Mesenchymal stem cell (in vitro differentiated cells and primary cell): ENCODE data around the gene KRT24.

Experiments used
- DNase-seq: peaks from one replicate; pipeline ENCODE4 v3.0.0-alpha.2; 2013
- H2AFZ ChIP-seq: one replicate; pipeline ENCODE4 v1.6.1; 2013; ENCODE audit warnings: low read depth, mild to moderate bottlenecking, control low read depth, inconsistent platforms, low read length, moderate library complexity
- H2AK5ac ChIP-seq: 2 replicates; pipeline ENCODE4 v1.6.1; 2013; ENCODE audit warnings: low read length, moderate library complexity, mild to moderate bottlenecking, inconsistent platforms; ENCODE audit not compliant: severe bottlenecking
- H2BK120ac ChIP-seq: one replicate; pipeline ENCODE4 v1.6.1; 2013; ENCODE audit warnings: low read depth, mild to moderate bottlenecking, inconsistent platforms, low read length, moderate library complexity
- H2BK12ac ChIP-seq, 2 experiments: one replicate each; pipeline ENCODE4 v1.6.1; 2013; ENCODE audit warnings: inconsistent platforms in 2 of 2, low read length in 2 of 2, mild to moderate bottlenecking in 2 of 2, moderate library complexity in 2 of 2, control low read depth in 1 of 2
- H2BK15ac ChIP-seq: one replicate; pipeline ENCODE4 v1.6.1; 2013; ENCODE audit warnings: mild to moderate bottlenecking, low read depth, inconsistent platforms; ENCODE audit not compliant: poor library complexity, severe bottlenecking
- H2BK5ac ChIP-seq: 2 replicates; pipeline ENCODE4 v1.6.1; 2013; ENCODE audit warnings: low read depth, mild to moderate bottlenecking, low read length, control low read depth, inconsistent platforms; ENCODE audit not compliant: poor library complexity, severe bottlenecking
- H3K14ac ChIP-seq, 2 experiments: one replicate each; pipeline ENCODE4 v1.6.1; 2013; ENCODE audit warnings: inconsistent platforms in 2 of 2, low read length in 2 of 2, control low read depth in 1 of 2, mild to moderate bottlenecking in 1 of 2, moderate library complexity in 1 of 2
- H3K18ac ChIP-seq, 2 experiments: one replicate each; pipeline ENCODE4 v1.6.1; 2013; ENCODE audit warnings: inconsistent platforms in 2 of 2, low read length in 2 of 2, control low read depth in 1 of 2, low read depth in 1 of 2, mild to moderate bottlenecking in 1 of 2
- H3K23ac ChIP-seq, 2 experiments: one replicate each; pipeline ENCODE4 v1.6.1; 2013; ENCODE audit warnings: inconsistent platforms in 2 of 2, low read length in 2 of 2, mild to moderate bottlenecking in 2 of 2, moderate library complexity in 2 of 2, control low read depth in 1 of 2
- H3K27ac ChIP-seq: 2 replicates; pipeline ENCODE4 v1.5.1; 2013; ENCODE audit warnings: mild to moderate bottlenecking, moderate library complexity, low read length, control low read depth, inconsistent platforms; ENCODE audit not compliant: poor library complexity, severe bottlenecking
- H3K27me3 ChIP-seq, 2 experiments: 2 replicates each; pipeline versions ENCODE4 v1.6.1 to v1.7.0; 2013; ENCODE audit warnings: low read length in 2 of 2, mild to moderate bottlenecking in 2 of 2, moderate library complexity in 2 of 2, control low read depth in 1 of 2, inconsistent platforms in 1 of 2; ENCODE audit not compliant: control insufficient read depth in 1 of 2, insufficient read depth in 1 of 2
- H3K36me3 ChIP-seq, 2 experiments: 2 replicates each; pipeline versions ENCODE4 v1.6.1 to v1.7.0; 2013; ENCODE audit warnings: low read length in 2 of 2, control low read depth in 1 of 2, inconsistent platforms in 1 of 2, low read depth in 1 of 2, mild to moderate bottlenecking in 1 of 2; ENCODE audit not compliant: insufficient read depth in 2 of 2, control insufficient read depth in 1 of 2
- H3K4ac ChIP-seq, 2 experiments: one replicate each; pipeline ENCODE4 v1.6.1; 2013; ENCODE audit warnings: inconsistent platforms in 2 of 2, low read length in 2 of 2, mild to moderate bottlenecking in 2 of 2, moderate library complexity in 2 of 2, control low read depth in 1 of 2, low read depth in 1 of 2
- H3K4me1 ChIP-seq: 2 replicates; pipeline ENCODE4 v1.6.1; 2013; ENCODE audit warnings: low read depth, low read length, control low read depth; ENCODE audit not compliant: control insufficient read depth, insufficient read depth
- H3K4me2 ChIP-seq: 2 replicates; pipeline ENCODE4 v1.6.1; 2013; ENCODE audit warnings: low read length, mild to moderate bottlenecking, inconsistent platforms; ENCODE audit not compliant: poor library complexity, severe bottlenecking
- H3K4me3 ChIP-seq, 2 experiments: 2 replicates each; pipeline versions ENCODE4 v1.5.1 to v1.7.0; 2013; ENCODE audit warnings: low read length in 2 of 2, mild to moderate bottlenecking in 2 of 2, control low read depth in 1 of 2, low read depth in 1 of 2; ENCODE audit not compliant: insufficient read depth in 1 of 2
- H3K79me1 ChIP-seq: replicated peaks from 2 replicates; pipeline ENCODE4 v1.6.1; 2013; ENCODE audit warnings: mild to moderate bottlenecking, control low read depth, low read length, inconsistent platforms; ENCODE audit not compliant: poor library complexity, severe bottlenecking
- H3K9ac ChIP-seq: 2 replicates; pipeline ENCODE4 v1.7.0; 2013; ENCODE audit warnings: mild to moderate bottlenecking, low read length, moderate library complexity
- H3K9me3 ChIP-seq: 2 replicates; pipeline ENCODE4 v1.7.0; 2013; ENCODE audit warnings: mild to moderate bottlenecking, low read length; ENCODE audit not compliant: control insufficient read depth
- H4K8ac ChIP-seq: one replicate; pipeline ENCODE4 v1.6.1; 2013; ENCODE audit warnings: inconsistent platforms, mild to moderate bottlenecking, low read length, moderate library complexity
- H4K91ac ChIP-seq: one replicate; pipeline ENCODE4 v1.6.1; 2013; ENCODE audit warnings: mild to moderate bottlenecking, low read length, inconsistent platforms
- WGBS: methylation state at CpG from one replicate; pipeline ENCODE4 v1.1.7; 2013; ENCODE audit warnings: mixed read lengths; 5-methylcytosine and 5-hydroxymethylcytosine counted together

Gene KRT24

GRCh38 chr17:40738553-40738952 lies 35.0 kb upstream of the KRT24 start:
- no peak overlapping the region for H3K9ac ChIP-seq
- H3K4me2 ChIP-seq, result no peak overlapping the region
- WGBS, result 38% methylated on average over 4 of the region's 4 CpGs
- no peak overlapping the region for H3K27ac ChIP-seq
- no peaks in the 10 kb centered on the region for H3K36me3 ChIP-seq
- no peak overlapping the region for H3K18ac ChIP-seq
- H3K27me3 ChIP-seq, result peaks cover 0 to 16% of the 10 kb centered on the region in 2 experiments
- H3K4ac ChIP-seq, result no peak overlapping the region
- no peak overlapping the region for H2AFZ ChIP-seq
- no peak overlapping the region for H3K14ac ChIP-seq
- no peak for DNase-seq
- H4K91ac ChIP-seq, result no peak overlapping the region
- H2BK120ac ChIP-seq, result no peak overlapping the region
- peaks cover 27% of the 10 kb centered on the region for H3K9me3 ChIP-seq
- no peak overlapping the region for H3K23ac ChIP-seq
- H4K8ac ChIP-seq, result no peak overlapping the region
- no peak overlapping the region for H2BK12ac ChIP-seq
- H2BK15ac ChIP-seq, result no peak overlapping the region
- H2AK5ac ChIP-seq, result no peak overlapping the region
- H3K4me3 ChIP-seq, result no peak overlapping the region
- no peaks in the 10 kb centered on the region for H3K79me1 ChIP-seq
- no peaks in the 10 kb centered on the region for H3K4me1 ChIP-seq
- H2BK5ac ChIP-seq, result no peak overlapping the region

DNA sequence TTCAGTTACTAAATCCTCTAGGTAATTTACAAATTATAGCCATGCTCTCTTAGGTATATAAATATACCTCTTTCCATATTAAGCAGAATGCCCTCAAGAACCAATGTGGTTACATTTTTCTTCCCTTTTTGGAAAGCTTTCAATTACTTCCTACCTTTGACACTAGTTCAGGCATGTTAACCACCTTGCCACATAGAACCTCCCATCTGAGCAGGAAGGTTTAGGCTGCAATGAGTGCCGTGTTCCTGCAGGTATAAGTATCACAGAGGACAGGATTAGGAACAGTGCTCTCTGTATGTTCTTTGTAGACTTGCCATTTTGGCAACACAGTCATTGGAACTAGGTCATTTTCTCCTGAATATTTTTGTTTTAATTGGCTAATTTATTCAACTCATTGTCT lies 31.5 kb upstream of the KRT24 start:
- H3K4ac ChIP-seq, result no peak overlapping the region
- peaks cover 0 to 2% of the 10 kb centered on the region in 2 experiments for H3K27me3 ChIP-seq
- no peaks in the 10 kb centered on the region for H3K4me1 ChIP-seq
- H3K9me3 ChIP-seq, result peaks cover 4% of the 10 kb centered on the region
- no peak overlapping the region for H3K27ac ChIP-seq
- no peak overlapping the region for H3K18ac ChIP-seq
- H3K9ac ChIP-seq, result no peak overlapping the region
- no peak overlapping the region for H2AFZ ChIP-seq
- no peak overlapping the region for H3K14ac ChIP-seq
- H3K4me3 ChIP-seq, result no peak overlapping the region
- H3K23ac ChIP-seq, result no peak overlapping the region
- H2BK15ac ChIP-seq, result no peak overlapping the region
- no peaks in the 10 kb centered on the region for H3K79me1 ChIP-seq
- 43% methylated on average over 1 of the region's 1 CpG for WGBS
- DNase-seq, result no peak
- no peak overlapping the region for H3K4me2 ChIP-seq
- H3K36me3 ChIP-seq, result no peaks in the 10 kb centered on the region
- H4K8ac ChIP-seq, result no peak overlapping the region
- no peak overlapping the region for H4K91ac ChIP-seq
- no peak overlapping the region for H2AK5ac ChIP-seq
- no peak overlapping the region for H2BK120ac ChIP-seq
- no peak overlapping the region for H2BK12ac ChIP-seq
- H2BK5ac ChIP-seq, result no peak overlapping the region

DNA sequence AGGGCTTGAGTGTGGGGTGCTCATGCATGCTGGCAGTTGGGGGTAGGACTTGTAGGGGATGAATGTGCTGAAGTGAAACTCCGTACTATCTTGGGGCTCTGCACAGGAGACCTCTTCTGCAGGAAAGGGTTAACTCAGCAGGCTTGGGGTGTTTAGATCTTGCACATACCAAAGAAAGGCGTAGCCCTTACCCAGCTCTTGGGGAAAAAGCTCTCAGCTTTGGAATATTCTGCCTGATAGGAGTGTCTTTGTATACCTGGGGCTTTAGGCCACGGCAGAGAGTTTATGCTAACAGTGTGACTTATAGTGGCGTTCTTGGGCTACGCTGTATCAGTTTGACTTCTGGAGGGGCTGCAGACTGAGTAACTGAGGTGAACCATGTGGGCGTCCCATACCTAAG lies 30.5 kb upstream of the KRT24 start:
- WGBS, result 82% methylated on average over 6 of the region's 6 CpGs
- H2BK120ac ChIP-seq, result no peak overlapping the region
- H2AK5ac ChIP-seq, result no peak overlapping the region
- no peaks in the 10 kb centered on the region for H3K36me3 ChIP-seq
- H3K4me1 ChIP-seq, result no peaks in the 10 kb centered on the region
- H3K23ac ChIP-seq, result no peak overlapping the region
- H2BK5ac ChIP-seq, result no peak overlapping the region
- H3K14ac ChIP-seq, result no peak overlapping the region
- H2BK15ac ChIP-seq, result no peak overlapping the region
- H3K79me1 ChIP-seq, result no peaks in the 10 kb centered on the region
- no peak overlapping the region for H3K9ac ChIP-seq
- no peak overlapping the region for H2AFZ ChIP-seq
- no peak overlapping the region for H4K91ac ChIP-seq
- no peak overlapping the region for H2BK12ac ChIP-seq
- DNase-seq, result no peak
- no peak overlapping the region for H3K18ac ChIP-seq
- peaks cover 4% of the 10 kb centered on the region for H3K9me3 ChIP-seq
- no peak overlapping the region for H3K4ac ChIP-seq
- H3K4me2 ChIP-seq, result no peak overlapping the region
- H3K4me3 ChIP-seq, result no peak overlapping the region
- H3K27me3 ChIP-seq, result peaks cover 0 to 2% of the 10 kb centered on the region in 2 experiments
- no peak overlapping the region for H4K8ac ChIP-seq
- H3K27ac ChIP-seq, result no peak overlapping the region

GRCh38 chr17:40730970-40731369 lies 27.4 kb upstream of the KRT24 start:
- no peak overlapping the region for H2BK5ac ChIP-seq
- H3K23ac ChIP-seq, result no peak overlapping the region
- no peak overlapping the region for H3K18ac ChIP-seq
- H3K4ac ChIP-seq, result no peak overlapping the region
- no peak overlapping the region for H2AFZ ChIP-seq
- no peak overlapping the region for H2AK5ac ChIP-seq
- no peak overlapping the region for H3K27ac ChIP-seq
- H4K8ac ChIP-seq, result no peak overlapping the region
- no peak for DNase-seq
- 70% methylated on average over 1 of the region's 1 CpG for WGBS
- H3K27me3 ChIP-seq, result peaks cover 0 to 2% of the 10 kb centered on the region in 2 experiments
- no peaks in the 10 kb centered on the region for H3K79me1 ChIP-seq
- H3K4me2 ChIP-seq, result no peak overlapping the region
- no peak overlapping the region for H2BK15ac ChIP-seq
- no peak overlapping the region for H4K91ac ChIP-seq
- no peaks in the 10 kb centered on the region for H3K4me1 ChIP-seq
- no peak overlapping the region for H2BK120ac ChIP-seq
- no peak overlapping the region for H3K4me3 ChIP-seq
- H3K9ac ChIP-seq, result no peak overlapping the region
- no peak overlapping the region for H2BK12ac ChIP-seq
- H3K9me3 ChIP-seq, result peaks cover 4% of the 10 kb centered on the region
- H3K14ac ChIP-seq, result no peak overlapping the region
- H3K36me3 ChIP-seq, result no peaks in the 10 kb centered on the region
